ENCODE measurements around the gene SDK1.
"Not testable (repeated sequence)": the region's sequence is repeated elsewhere in the genome, so short reads cannot be mapped to it uniquely, and the experiment has no call there.

The SDK1 gene

DNA sequence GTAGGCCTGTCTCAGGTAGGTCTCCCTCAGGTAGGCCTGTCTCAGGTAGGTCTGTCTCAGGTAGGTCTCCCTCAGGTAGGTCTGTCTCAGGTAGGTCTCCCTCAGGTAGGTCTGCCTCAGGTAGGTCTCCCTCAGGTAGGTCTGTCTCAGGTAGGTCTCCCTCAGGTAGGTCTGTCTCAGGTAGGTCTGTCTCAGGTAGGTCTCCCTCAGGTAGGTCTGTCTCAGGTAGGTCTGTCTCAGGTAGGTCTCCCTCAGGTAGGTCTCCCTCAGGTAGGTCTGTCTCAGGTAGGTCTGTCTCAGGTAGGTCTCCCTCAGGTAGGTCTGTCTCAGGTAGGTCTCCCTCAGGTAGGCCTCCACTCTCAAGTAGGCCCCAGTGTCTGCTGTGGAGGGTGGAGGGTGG, 281.1 kb downstream of the SDK1 start:
- DNase-seq (ENCODE audit: low read depth in 2 of 2), result not testable (repeated sequence)

DNA sequence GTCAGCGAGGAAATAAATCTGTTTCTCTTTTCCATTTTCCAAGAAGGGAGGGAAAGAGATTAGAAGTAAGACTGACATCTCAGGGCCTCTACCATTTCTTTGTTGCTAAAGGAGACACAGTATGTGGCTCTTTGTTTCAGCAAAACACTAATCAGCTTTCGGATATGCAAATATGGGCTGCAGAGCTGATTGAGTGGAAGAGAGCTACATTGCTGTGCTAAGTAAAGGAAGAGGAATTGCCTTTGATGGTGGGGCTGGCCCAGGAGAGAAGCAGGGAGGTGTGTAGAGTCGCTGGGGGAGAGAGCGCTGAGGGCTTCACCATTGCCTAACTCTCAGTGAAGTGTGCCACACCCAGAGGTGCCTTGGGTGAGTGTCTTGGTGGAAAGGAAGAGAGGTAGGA, 284.8 kb downstream of the SDK1 start:
- no peak for DNase-seq (ENCODE audit: low read depth in 2 of 2)

DNA sequence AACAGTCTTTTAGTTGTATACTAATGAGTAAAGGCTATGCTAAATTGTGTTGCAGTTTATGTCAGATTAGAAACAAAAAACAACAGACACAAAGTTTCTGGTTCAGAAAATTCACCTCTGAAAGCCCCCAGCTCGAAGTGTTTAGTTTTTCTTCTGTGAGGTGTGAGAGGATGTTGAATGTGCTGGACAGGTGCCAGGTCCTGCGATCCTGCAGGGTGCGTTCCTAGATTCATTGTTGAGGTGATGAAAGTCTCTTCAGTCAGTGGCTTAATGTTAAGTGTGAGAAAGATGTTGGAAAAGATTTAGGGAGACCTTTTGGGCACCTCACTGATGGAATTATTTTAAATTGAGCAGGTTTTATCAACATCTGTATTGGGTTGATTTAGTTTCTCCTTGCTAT, 287.3 kb downstream of the SDK1 start:
- DNase-seq (ENCODE audit: low read depth in 2 of 2), result no peak

- no peak for DNase-seq (ENCODE audit: low read depth in 2 of 2)
Observed at GRCh38 chr7:3589752-3590151, 288.7 kb downstream of the SDK1 start.

DNA sequence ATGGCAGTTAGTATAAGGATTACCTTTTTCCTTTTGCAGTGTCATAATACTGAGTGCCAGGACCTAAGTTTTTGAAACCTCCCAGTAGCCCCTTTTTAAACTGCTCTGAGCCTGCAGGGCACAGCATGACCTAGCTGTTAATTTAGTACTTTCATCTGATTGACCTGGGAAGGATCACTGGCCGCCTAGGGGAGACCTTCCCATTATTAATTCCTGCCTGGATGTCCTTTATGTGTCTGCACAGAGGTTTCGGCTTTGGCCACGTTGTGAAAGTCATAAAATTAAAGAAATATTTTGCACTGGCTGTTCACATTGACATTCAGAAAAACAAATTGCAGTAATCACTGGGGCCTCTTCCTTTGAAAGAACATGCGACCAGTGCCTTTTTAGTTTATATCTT, 290.2 kb downstream of the SDK1 start:
- DNase-seq (ENCODE audit: low read depth in 2 of 2), result no peak

DNA sequence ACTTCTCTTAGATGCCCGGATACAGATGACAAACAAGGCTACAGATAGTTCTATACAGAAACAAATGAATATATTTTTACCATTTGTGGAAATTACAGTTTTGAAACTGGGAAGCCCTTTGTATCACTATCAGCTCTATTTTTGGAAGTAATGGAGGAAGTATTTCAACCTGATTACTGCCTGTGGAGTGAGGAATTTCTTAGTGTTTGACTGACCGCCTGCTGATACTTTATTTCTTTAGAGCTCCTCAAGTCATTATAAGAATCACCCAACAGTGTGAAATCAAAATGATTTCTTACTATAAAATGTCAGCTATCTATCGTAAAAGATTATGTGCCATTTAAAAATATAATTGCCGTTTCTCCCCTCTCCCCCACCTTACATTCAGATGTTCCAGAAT, 290.9 kb downstream of the SDK1 start:
- no peak for DNase-seq (ENCODE audit: low read depth in 2 of 2)

- no peak for DNase-seq (ENCODE audit: low read depth in 2 of 2)
Observed at GRCh38 chr7:3592401-3593134, 291.5 kb downstream of the SDK1 start.

DNA sequence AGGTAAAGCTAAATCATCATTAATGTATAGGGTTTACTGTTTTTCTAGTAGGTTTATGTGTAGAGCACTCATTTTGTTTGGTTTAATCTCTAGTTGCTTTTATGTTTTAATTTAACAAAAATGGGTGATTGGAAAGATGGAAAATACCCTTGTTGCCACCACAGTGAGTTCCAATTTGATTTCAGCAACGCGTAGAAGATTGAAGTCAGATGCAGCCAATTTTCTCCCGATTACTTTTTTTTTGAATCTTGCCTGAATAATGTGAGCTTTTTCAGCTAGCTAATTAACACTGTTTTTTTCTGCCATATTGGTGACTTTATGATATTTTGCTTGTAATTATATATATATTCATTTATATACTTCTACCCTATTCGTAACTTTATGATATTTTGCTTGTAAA, 293.8 kb downstream of the SDK1 start:
- no peak for DNase-seq (ENCODE audit: low read depth in 2 of 2)

- DNase-seq (ENCODE audit: low read depth in 2 of 2), result no peak
Observed at GRCh38 chr7:3598854-3599253, 297.8 kb downstream of the SDK1 start.

- DNase-seq (ENCODE audit: low read depth in 2 of 2), result no peak
Observed at GRCh38 chr7:3605222-3605621, 304.2 kb downstream of the SDK1 start.

GRCh38 chr7:3606436-3606835, 305.4 kb downstream of the SDK1 start:
- DNase-seq (ENCODE audit: low read depth in 2 of 2), result no peak

DNA sequence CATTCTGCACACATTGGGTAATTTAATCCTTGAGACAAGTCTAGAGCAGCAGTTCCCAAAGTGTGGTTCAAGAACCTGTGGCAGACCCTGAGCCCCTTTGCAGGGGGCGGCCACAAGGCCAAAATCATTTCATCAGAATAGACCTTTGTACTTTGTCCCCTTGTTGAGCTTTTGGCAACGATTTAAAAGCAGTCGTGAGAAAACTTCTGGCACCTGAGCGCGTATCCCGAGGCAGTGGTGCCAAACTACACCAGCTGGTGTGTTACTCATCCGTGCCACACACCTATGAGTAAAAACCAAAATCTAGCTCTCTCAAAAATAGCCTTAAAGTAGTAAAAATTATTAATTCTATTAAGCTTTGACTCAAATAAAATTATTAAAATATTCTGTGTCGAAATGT, 306.8 kb downstream of the SDK1 start:
- no peak for DNase-seq (ENCODE audit: low read depth in 2 of 2)

GRCh38 chr7:3616306-3616705, 315.3 kb downstream of the SDK1 start:
- no peak for DNase-seq (ENCODE audit: low read depth in 2 of 2)

GRCh38 chr7:3630081-3630480, 329.0 kb downstream of the SDK1 start:
- no peak for DNase-seq (ENCODE audit: low read depth in 2 of 2)

GRCh38 chr7:3634396-3634795, 333.3 kb downstream of the SDK1 start:
- DNase-seq (ENCODE audit: low read depth in 2 of 2), result no peak

- DNase-seq (ENCODE audit: low read depth in 2 of 2), result no peak
Observed at GRCh38 chr7:3636131-3636860, 335.2 kb downstream of the SDK1 start.

DNA sequence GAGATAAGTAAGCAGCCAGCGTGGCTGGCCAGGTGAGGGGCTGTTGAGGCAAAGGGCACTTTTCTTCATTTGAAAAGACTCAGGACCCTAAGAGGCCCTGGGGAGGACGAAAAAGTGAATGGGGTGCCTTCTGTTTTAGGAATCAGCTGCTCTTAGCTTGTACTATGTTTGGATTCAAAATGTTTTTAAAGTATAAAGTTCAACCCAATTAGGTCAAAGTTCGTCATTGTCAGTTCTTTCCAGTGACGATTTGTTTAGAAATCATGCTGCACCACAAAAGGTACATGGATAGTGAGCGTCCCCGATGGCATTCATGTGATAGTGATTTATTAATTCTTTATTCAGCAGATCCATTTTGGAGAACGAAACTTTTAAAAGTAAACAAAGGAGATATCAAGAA, 338.2 kb downstream of the SDK1 start:
- DNase-seq (ENCODE audit: low read depth in 2 of 2), result no peak

DNA sequence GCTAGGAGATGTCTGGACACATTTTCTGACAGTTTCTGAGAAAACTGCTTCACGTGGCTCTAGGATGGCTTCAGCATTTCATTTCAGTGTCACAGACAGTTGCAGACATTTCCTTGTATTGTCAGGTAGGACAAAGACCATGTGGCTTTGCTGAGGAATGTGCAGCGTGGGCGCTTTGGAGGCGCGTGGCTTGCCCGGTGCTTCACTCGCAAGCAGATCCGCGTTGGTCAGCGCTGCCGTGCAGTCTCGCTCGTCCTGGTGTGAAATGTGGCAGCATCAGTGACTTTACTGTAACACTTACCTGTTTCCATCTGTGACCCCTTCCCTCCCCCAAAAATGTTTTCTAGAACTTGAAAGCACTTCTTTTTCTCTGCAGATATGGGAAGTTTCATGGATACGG, 340.5 kb downstream of the SDK1 start:
- DNase-seq (ENCODE audit: low read depth in 2 of 2), result no peak

DNA sequence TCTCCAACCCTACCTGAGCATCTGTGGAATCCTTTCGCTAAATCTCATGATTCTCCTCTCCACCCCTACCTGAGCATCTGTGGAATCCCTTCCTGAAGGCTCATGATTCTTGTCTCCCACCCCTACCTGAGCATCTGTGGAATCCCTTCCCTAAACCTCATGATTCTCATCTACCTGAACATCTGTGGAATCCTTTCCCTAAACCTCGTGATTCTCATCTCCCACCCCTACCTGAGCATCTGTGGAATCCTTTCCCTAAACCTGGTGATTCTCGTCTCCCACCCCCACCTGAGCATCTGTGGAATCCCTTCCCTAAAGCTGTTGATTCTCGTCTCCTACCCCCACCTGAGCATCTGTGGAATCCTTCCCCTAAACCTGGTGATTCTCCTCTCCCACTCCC, 342.0 kb downstream of the SDK1 start:
- DNase-seq (ENCODE audit: low read depth in 2 of 2), result no peak

DNA sequence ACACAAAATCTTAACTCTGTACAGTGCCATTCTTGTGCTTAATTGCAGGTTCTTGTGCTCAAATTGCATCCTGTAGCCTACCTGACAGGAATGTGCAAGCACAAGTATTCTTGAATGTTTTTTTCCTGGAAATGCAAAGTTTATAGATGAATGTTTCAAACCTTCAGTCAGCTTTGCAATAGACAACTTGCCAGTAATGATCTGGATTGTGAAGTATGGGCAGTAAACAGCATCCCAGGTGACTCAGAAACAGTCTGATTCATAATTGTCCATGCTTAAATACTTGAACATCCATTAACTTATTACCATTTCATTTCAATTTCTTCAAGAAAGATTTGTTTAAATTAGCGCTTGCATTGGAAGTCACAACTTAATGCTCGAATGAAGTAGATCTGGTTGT, 347.2 kb downstream of the SDK1 start:
- DNase-seq (ENCODE audit: low read depth in 2 of 2), result no peak

- DNase-seq (ENCODE audit: low read depth in 2 of 2), result no peak
Observed at GRCh38 chr7:3649250-3649649, 348.2 kb downstream of the SDK1 start.

DNA sequence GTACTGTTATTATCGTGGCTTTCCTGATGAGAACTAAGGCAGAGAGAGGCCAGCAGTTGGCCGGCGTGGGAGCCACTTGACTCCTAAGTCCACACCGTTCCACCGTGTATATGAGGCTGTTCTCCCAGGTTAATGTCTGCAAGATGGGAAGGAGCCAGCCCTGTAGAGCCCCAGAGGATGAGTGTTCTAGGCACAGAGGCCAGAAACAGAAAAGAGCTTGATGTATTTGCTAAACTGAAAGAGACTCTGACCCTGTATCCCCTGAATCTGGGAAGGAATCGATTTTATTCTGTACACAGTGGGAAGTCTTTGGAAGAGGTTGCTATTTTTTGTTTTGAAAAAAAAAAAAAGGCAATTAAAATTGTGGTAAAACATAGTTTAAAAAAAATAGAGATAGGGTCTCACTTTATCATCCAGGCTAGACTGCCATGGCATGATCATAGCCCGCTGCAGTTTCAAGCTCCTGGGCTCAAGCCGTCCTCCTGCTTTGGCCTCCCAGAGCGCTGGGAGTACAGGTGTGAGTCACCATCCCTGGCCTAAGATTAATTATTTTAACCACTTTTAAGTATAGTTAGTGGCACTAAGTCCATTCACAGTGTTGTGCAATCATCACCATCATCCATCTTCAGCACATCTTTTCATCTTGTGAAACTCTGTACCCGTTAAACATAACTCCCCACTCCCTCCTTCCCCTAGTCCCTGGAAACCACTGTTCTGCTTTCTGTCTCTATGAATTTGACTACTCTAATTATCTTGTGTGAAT, 348.8 kb downstream of the SDK1 start:
- no peak for DNase-seq (ENCODE audit: low read depth in 2 of 2)

GRCh38 chr7:3650844-3651243, 349.8 kb downstream of the SDK1 start:
- DNase-seq (ENCODE audit: low read depth in 2 of 2), result no peak
